ENCODE measurements around the gene SCNM1.

SCNM1 gene

GRCh38 chr1:151165738-151166504 is at the start of gene SCNM1, which contains the start of gene LYSMD1:
Gene SCNM1, plus strand, starts transcription at chr1:151166144. Its CDS starts 9 bp downstream, at chr1:151166153.
Gene LYSMD1, minus strand, starts transcription at chr1:151165902. Its CDS starts 644 bp downstream, at chr1:151165258.
- DNase-seq = peak; percentile 100

GRCh38 chr1:151124763-151125403 is 41.1 kb upstream of the SCNM1 start:
- DNase-seq = no peak

GRCh38 chr1:151128800-151129199 is 37.1 kb upstream of the SCNM1 start:
- DNase-seq = no peak

GRCh38 chr1:151130987-151131586 is 34.9 kb upstream of the SCNM1 start:
- DNase-seq = no peak

- DNase-seq = no peak
Measured at GRCh38 chr1:151131701-151132334, 34.1 kb upstream of the SCNM1 start.

- DNase-seq = no peak
Measured at GRCh38 chr1:151132335-151133017, 33.5 kb upstream of the SCNM1 start.

GRCh38 chr1:151133018-151133806 is 32.7 kb upstream of the SCNM1 start:
- no peak for DNase-seq

- no peak for DNase-seq
Measured at GRCh38 chr1:151134396-151134795, 31.5 kb upstream of the SCNM1 start.

GRCh38 chr1:151134991-151135390 is 31.0 kb upstream of the SCNM1 start:
- no peak for DNase-seq

- no peak for DNase-seq
Measured at GRCh38 chr1:151135433-151136385, 30.2 kb upstream of the SCNM1 start.

- DNase-seq = no peak
Measured at GRCh38 chr1:151137789-151138188, 28.2 kb upstream of the SCNM1 start.

- DNase-seq = no peak
Measured at GRCh38 chr1:151142411-151143056, 23.4 kb upstream of the SCNM1 start.

- DNase-seq = no peak
Measured at GRCh38 chr1:151143057-151143435, 22.9 kb upstream of the SCNM1 start.

GRCh38 chr1:151143986-151144385 is 22.0 kb upstream of the SCNM1 start:
- DNase-seq = no peak

GRCh38 chr1:151144474-151145303 is 21.3 kb upstream of the SCNM1 start:
- DNase-seq = no peak

- no peak for DNase-seq
Measured at GRCh38 chr1:151145304-151146071, 20.5 kb upstream of the SCNM1 start.

- DNase-seq = no peak
Measured at GRCh38 chr1:151146072-151146411, 19.9 kb upstream of the SCNM1 start.

- peak; percentile 100 for DNase-seq
Measured at GRCh38 chr1:151146412-151147131, 19.4 kb upstream of the SCNM1 start, which contains the start of gene SEMA6C. Gene SEMA6C, minus strand, starts transcription at chr1:151146631. Its CDS starts 4,010 bp downstream, at chr1:151142621.
